SK-N-SH treated with all-trans-retinoic acid at 6 μM for 48 hours (cell line): ENCODE data around the gene SMPD3.

ENCODE experiments used
- ATAC-seq: fragments of 200-7000 bp; cut with Tn5 transposase; 3 replicates; pipeline ENCODE4 v1.9.1; 2020; ENCODE audit warnings: mild to moderate bottlenecking, moderate library complexity
- ESRRG ChIP-seq: fragments of 250-450 bp; sonication (Bioruptor Pico); IDR thresholded peaks from 2 replicates; pipeline ENCODE4 v1.6.1; 2021; ENCODE audit warnings: mild to moderate bottlenecking
- ISL1 ChIP-seq: fragments of 250-450 bp; sonication (Bioruptor Pico); IDR thresholded peaks from 2 replicates; pipeline ENCODE4 v2.1.2; 2022; ENCODE audit warnings: mild to moderate bottlenecking, moderate library complexity
- OSR1 ChIP-seq: fragments of 250-450 bp; sonication (Bioruptor Pico); IDR thresholded peaks from 2 replicates; pipeline ENCODE4 v1.8.0; 2022; ENCODE audit warnings: moderate library complexity, mild to moderate bottlenecking, inconsistent platforms
- PPARA ChIP-seq: fragments of 250-450 bp; sonication (Bioruptor Pico); IDR thresholded peaks from 2 replicates; pipeline ENCODE4 v1.5.0; 2020; ENCODE audit warnings: mild to moderate bottlenecking, borderline replicate concordance
- RARB ChIP-seq: fragments of 250-450 bp; sonication (Bioruptor Pico); IDR thresholded peaks from 2 replicates; pipeline ENCODE4 v1.8.0; 2021; ENCODE audit warnings: mild to moderate bottlenecking, moderate library complexity
- TCF4 ChIP-seq: fragments of 250-450 bp; sonication (Bioruptor Pico); IDR thresholded peaks from 2 replicates; pipeline ENCODE4 v1.8.0; 2021; ENCODE audit warnings: mild to moderate bottlenecking, moderate library complexity, borderline replicate concordance
- TOX ChIP-seq: fragments of 250-450 bp; sonication (Bioruptor Pico); IDR thresholded peaks from 2 replicates; pipeline ENCODE4 v1.8.0; 2021; ENCODE audit warnings: mild to moderate bottlenecking, moderate library complexity, borderline replicate concordance
- ZC3H10 ChIP-seq: fragments of 250-450 bp; sonication (Bioruptor Pico); IDR thresholded peaks from 2 replicates; pipeline ENCODE4 v1.5.1; 2021; ENCODE audit warnings: mild to moderate bottlenecking, moderate library complexity
- ZFP3 ChIP-seq: fragments of 250-450 bp; sonication (Bioruptor Pico); IDR thresholded peaks from 2 replicates; pipeline ENCODE4 v1.5.0; 2020; ENCODE audit warnings: mild to moderate bottlenecking, moderate library complexity
- ZFP30 ChIP-seq: fragments of 450-650 bp; formaldehyde crosslinking; IDR thresholded peaks from 2 replicates; pipeline ENCODE4 v1.5.0; 2022; ENCODE audit warnings: mild to moderate bottlenecking, moderate library complexity
- ZNF565 ChIP-seq: fragments of 450-650 bp; formaldehyde crosslinking; conservative IDR thresholded peaks from 2 replicates; pipeline ENCODE4 v1.5.0; 2020; ENCODE audit warnings: low read depth, mild to moderate bottlenecking, moderate library complexity
- TF ChIP-seq, protein P1 (sequence below): fragments of 250-450 bp; sonication (Bioruptor Pico); IDR thresholded peaks from 2 replicates; pipeline ENCODE4 v1.5.0; 2020; ENCODE audit warnings: mild to moderate bottlenecking, moderate library complexity
- TF ChIP-seq, protein P2 (sequence below): fragments of 250-450 bp; sonication (Bioruptor Pico); IDR thresholded peaks from 2 replicates; pipeline ENCODE4 v1.5.1; 2020; ENCODE audit warnings: low read depth, mild to moderate bottlenecking, moderate library complexity
- TF ChIP-seq, protein P3 (sequence below): fragments of 250-450 bp; sonication (Bioruptor Pico); IDR thresholded peaks from 2 replicates; pipeline ENCODE4 v1.8.0; 2020; ENCODE audit warnings: mild to moderate bottlenecking, moderate library complexity, borderline replicate concordance
- TF ChIP-seq, protein P4 (sequence below): fragments of 250-450 bp; sonication (Bioruptor Pico); IDR thresholded peaks from 2 replicates; pipeline ENCODE4 v1.5.1; 2021; ENCODE audit warnings: mild to moderate bottlenecking, moderate library complexity

The SMPD3 gene

DNA sequence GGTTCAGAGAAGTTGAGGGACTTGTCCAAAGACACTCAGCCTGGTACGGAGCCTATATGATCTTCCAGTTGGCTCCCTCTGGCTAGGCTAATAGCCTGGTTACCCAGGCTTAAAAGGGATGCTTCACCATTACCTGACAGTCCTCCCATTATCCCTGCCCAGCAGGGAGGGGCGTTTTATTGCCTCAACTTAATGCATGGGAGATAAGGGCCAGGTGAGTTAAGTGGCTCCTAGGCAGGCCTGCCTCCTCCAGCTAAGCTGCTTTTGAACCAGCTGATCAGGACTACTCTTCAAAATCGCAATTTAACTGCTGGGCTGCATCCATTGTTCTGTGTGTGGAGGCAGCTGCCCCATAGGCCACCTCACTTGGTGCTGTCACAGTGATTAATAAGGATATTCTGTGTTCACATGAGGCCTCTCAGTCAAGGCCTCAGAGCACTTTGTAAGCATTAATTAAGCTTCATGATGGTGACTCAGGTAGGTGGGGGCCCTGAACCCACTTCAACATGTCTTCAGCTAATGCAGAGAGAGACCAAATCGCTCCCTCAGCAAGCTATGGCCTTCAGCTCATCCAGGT is 27.9 kb downstream of the SMPD3 start:
- no peak for TF ChIP-seq ESRRG (CRISPR knock-in tag)
- TF ChIP-seq TOX (CRISPR knock-in tag) = no peak
- TF ChIP-seq, protein P1, sequence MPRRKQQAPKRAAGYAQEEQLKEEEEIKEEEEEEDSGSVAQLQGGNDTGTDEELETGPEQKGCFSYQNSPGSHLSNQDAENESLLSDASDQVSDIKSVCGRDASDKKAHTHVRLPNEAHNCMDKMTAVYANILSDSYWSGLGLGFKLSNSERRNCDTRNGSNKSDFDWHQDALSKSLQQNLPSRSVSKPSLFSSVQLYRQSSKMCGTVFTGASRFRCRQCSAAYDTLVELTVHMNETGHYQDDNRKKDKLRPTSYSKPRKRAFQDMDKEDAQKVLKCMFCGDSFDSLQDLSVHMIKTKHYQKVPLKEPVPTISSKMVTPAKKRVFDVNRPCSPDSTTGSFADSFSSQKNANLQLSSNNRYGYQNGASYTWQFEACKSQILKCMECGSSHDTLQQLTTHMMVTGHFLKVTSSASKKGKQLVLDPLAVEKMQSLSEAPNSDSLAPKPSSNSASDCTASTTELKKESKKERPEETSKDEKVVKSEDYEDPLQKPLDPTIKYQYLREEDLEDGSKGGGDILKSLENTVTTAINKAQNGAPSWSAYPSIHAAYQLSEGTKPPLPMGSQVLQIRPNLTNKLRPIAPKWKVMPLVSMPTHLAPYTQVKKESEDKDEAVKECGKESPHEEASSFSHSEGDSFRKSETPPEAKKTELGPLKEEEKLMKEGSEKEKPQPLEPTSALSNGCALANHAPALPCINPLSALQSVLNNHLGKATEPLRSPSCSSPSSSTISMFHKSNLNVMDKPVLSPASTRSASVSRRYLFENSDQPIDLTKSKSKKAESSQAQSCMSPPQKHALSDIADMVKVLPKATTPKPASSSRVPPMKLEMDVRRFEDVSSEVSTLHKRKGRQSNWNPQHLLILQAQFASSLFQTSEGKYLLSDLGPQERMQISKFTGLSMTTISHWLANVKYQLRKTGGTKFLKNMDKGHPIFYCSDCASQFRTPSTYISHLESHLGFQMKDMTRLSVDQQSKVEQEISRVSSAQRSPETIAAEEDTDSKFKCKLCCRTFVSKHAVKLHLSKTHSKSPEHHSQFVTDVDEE (CRISPR knock-in tag) = no peak
- no peak for TF ChIP-seq OSR1

DNA sequence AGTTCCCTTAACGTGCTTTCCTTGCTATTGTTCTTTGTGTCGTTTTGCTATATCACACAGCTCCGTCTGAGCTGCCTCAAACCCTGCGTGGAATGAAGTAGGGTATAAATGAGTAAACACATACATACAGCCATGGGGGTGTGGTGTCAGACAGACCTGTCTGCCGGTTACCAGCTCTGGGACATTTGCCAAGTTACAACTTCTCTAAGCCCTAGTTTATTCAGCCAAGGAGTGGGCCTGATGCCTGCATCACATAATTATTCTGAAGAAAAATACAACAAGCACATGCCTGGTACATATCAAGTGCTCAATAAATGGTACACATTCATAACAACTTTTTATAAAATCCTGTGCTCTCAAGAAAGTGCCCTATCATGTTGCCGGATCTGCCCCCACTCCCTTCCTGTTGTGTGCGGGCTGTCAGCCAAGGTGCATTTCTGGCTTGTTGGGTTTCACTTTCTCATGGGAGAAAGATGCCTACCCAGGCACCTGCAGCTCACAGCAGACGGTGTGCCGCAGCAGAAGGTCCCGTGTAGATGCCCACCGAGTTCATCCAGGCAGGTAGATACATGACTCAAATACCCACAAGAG is 30.5 kb downstream of the SMPD3 start:
- TF ChIP-seq ZC3H10 (no peak), ZNF565 (CRISPR knock-in tag) (no peak), ISL1 (CRISPR knock-in tag) (no peak), ZFP30 (CRISPR knock-in tag) (no peak), ZFP3 (CRISPR knock-in tag) (no peak), TCF4 (no peak)
- TF ChIP-seq, protein P1 (CRISPR knock-in tag) = no peak
- TF ChIP-seq, protein P2, sequence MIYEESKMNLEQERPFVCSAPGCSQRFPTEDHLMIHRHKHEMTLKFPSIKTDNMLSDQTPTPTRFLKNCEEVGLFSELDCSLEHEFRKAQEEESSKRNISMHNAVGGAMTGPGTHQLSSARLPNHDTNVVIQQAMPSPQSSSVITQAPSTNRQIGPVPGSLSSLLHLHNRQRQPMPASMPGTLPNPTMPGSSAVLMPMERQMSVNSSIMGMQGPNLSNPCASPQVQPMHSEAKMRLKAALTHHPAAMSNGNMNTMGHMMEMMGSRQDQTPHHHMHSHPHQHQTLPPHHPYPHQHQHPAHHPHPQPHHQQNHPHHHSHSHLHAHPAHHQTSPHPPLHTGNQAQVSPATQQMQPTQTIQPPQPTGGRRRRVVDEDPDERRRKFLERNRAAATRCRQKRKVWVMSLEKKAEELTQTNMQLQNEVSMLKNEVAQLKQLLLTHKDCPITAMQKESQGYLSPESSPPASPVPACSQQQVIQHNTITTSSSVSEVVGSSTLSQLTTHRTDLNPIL (CRISPR knock-in tag) = no peak
- ATAC-seq = no peak

More for the DNA sequence above, 27.9 kb downstream of the SMPD3 start:
- no peak for ATAC-seq

DNA sequence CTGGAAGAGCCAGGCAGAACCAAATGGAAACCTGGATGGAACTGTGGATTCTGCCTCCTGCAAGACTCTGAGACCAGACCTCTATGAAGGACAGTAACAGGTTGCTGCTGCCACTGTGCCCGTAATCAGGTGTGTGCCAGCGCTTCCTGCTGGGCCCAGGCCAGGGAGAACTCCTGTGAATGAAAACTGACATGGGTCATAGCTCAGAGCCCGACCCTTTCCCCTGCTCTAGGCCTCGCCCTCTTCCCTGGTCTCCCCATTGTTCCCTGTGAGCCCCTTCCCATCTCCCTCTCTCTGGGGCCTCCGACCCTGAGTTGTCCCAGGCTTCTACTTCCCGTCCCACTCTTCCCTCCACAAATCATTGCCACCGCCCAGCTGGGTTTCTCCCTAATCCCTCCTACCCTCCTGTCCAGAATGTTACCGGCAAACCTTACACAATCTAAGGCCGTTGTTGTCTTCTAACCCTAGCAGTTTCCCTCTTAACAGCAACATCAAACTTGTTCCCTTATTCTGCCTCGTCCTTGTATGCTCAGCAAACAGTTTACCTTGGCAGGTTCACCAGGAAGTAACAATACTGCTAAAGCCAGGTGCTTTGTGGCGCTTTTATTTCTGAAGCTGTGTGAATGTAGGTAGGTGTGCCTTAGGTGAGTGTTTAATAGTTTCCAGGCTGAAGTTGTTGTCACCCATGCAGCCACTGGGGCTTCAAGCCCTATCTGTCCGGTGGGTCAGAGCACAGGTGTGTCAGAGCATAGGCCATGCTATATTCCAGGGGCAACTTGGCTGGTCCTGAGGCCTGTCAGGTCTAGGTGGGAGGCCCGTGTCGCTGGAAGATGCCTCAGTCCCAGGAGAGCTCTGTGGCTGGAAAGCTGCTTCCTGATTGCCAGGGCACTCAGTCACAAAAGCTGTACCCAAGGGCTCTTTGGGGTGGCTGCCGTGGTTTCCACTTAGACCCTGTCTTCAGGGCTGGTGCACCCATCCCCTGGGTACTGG is 32.0 kb downstream of the SMPD3 start:
- no peak for ATAC-seq
- TF ChIP-seq PPARA (CRISPR knock-in tag) = no peak
- TF ChIP-seq, protein P3, sequence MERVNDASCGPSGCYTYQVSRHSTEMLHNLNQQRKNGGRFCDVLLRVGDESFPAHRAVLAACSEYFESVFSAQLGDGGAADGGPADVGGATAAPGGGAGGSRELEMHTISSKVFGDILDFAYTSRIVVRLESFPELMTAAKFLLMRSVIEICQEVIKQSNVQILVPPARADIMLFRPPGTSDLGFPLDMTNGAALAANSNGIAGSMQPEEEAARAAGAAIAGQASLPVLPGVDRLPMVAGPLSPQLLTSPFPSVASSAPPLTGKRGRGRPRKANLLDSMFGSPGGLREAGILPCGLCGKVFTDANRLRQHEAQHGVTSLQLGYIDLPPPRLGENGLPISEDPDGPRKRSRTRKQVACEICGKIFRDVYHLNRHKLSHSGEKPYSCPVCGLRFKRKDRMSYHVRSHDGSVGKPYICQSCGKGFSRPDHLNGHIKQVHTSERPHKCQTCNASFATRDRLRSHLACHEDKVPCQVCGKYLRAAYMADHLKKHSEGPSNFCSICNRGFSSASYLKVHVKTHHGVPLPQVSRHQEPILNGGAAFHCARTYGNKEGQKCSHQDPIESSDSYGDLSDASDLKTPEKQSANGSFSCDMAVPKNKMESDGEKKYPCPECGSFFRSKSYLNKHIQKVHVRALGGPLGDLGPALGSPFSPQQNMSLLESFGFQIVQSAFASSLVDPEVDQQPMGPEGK (CRISPR knock-in tag) = no peak
- TF ChIP-seq RARB (CRISPR knock-in tag) = no peak
- TF ChIP-seq, protein P4, sequence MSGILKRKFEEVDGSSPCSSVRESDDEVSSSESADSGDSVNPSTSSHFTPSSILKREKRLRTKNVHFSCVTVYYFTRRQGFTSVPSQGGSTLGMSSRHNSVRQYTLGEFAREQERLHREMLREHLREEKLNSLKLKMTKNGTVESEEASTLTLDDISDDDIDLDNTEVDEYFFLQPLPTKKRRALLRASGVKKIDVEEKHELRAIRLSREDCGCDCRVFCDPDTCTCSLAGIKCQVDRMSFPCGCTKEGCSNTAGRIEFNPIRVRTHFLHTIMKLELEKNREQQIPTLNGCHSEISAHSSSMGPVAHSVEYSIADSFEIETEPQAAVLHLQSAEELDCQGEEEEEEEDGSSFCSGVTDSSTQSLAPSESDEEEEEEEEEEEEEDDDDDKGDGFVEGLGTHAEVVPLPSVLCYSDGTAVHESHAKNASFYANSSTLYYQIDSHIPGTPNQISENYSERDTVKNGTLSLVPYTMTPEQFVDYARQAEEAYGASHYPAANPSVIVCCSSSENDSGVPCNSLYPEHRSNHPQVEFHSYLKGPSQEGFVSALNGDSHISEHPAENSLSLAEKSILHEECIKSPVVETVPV (CRISPR knock-in tag) = no peak
- TF ChIP-seq, protein P1 (CRISPR knock-in tag) = no peak
- TF ChIP-seq, all 23 proteins: peak for 0
